DMS79 (cell line): ENCODE results near the gene BUD23.
"Not testable (repeated sequence)": the region's sequence is repeated elsewhere in the genome, so short reads cannot be mapped to it uniquely, and the experiment has no call there.

ENCODE experiments used
- DNase-seq: peaks from one replicate; lab custom pipeline; 2025; lab: John Stamatoyannopoulos, UW

Gene BUD23

DNA sequence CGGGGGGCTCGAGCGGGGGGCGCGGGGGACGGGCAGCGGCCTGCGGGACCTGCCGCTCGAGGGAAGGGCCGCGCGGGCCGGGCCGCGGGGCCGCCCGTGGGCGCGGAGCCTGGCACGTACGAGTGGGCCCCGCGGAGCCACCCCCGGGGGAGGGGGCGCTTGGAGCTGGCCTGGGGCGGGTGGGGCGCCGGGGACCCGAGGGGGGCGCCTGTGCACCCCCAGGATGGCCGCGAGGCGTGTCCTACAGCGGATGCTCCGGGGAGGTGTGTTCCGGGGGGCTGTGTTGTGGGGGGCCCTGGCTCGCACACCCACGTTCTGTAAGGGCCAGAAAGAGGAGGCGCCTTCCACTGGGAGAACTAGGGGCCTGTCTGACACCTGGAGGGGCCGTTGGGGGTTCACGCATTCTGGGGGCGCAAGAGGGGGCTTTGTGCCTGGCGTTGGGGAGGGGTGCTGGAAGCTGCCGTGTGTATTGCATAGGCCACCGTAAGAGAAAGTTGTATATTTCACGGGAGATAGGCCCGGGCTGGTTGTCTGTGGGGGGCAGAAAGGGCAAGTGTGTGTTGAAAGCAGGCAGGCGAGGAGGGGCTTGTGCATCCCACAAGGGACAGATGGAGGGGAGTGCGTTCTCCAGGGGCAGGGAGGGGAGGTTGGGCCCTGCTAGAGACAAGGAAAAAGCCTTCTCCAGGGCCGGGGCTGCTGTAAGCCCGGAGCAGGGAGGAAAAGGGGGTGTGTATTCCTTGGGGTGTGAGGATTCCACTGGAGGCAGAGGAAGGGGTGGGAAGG lies 15.1 kb upstream of the BUD23 start:
- DNase-seq = no peak

- DNase-seq = no peak
Observed at GRCh38 chr7:73668886-73669230, 14.5 kb upstream of the BUD23 start.

GRCh38 chr7:73669288-73669701 lies 14.1 kb upstream of the BUD23 start:
- no peak for DNase-seq

DNA sequence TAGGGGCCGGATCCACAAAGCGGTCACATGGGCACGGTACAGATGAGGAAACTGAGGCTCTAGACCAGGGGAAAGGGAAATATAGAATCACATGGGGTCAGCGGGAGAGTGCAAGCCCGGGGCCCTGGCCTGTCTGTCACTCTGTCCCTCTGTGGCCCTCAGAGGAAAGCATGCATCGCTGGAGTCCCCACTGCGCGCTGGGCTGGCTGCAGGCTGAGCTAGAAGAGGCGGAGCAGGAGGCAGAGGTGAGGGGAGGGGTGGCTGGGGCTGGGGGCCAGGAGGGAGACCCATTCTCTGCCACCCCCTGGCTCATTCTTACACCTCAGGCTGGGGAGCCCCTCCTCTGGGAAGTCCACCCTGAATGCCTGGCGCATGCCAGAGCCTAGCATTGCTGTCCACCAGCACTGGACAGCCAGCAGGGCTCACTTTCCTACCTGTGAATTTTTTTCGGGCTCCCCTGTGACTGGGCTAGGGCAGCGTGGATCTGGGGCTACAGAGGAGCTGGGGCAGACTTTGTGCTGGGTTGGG lies 13.5 kb upstream of the BUD23 start:
- no peak for DNase-seq

GRCh38 chr7:73671322-73671661 lies 12.1 kb upstream of the BUD23 start:
- no peak for DNase-seq

- no peak for DNase-seq
Observed at GRCh38 chr7:73671857-73672445, 11.4 kb upstream of the BUD23 start.

DNA sequence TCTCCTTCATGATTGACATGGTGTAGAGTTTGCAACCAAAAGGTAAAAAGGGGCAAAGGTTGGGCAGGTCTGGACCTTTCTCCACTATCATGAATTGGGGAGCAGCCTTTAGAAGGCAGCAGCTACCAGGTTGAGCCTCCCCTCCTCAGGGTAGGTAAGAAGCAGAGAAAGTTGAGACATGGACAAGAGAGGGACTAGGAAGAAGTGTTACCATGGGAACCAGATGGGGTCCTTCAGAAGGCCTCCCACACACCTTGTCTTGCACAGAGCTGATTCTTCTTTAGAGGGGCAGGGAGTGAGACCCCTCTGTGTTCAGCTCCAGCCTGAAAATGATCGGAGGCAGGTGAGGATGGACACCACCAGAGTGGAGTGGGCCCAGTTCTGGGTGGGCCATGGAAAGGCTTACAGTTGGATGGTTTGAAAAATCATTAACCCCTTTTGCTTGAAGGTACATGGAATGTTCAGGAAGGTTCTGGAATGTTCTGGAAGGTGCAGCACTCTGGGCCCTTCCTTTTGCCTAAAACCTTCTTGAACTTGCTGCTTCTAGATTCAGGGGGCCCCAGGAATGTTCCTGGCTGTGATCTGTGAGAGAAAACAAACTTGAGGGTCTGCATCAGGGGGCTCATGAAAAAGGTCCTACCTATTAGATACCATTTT lies 8.8 kb upstream of the BUD23 start:
- no peak for DNase-seq

DNA sequence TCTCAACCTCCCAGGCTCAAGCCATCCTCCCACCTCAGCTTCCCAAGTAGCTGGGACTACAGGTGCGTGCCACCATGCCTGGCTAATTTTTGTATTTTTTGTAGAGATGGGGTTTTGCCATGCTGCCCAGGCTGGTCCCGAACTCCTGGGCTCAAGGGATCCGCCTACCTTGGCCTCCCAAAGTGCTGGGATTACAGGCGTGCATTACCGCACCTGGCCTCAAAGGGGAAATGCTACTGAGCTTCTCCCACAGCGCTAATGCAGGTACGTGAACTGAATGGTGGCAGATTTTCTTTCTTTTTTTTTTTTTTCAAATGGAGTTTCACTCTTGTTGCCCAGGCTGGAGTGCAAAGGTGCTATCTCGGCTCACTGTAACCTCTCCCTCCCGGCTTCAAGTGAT lies 7.3 kb upstream of the BUD23 start:
- not testable (repeated sequence) for DNase-seq

DNA sequence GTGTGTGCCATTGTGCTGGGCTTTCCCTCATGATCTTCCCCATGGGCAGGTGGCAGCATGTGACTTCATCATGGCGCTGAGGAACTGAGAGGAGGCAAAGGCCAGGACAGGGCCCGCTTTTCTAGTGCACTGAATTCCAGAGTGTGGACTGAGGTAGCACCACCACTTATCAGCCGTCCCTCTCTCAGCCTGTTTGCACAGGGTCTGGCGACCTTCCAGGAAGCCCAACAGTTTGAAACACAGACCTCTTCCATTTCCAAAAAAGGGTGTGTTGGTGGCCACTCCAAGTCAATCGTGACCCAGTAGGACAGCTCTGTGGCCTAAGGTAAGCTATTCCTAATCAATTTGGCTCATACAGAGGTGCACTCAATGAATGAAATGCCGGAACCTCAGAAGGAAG lies 4.5 kb upstream of the BUD23 start:
- no peak for DNase-seq

- DNase-seq = no peak
Observed at GRCh38 chr7:73679709-73680108, 3.7 kb upstream of the BUD23 start.

- DNase-seq = no peak
Observed at GRCh38 chr7:73680501-73680900, 2.9 kb upstream of the BUD23 start.

DNA sequence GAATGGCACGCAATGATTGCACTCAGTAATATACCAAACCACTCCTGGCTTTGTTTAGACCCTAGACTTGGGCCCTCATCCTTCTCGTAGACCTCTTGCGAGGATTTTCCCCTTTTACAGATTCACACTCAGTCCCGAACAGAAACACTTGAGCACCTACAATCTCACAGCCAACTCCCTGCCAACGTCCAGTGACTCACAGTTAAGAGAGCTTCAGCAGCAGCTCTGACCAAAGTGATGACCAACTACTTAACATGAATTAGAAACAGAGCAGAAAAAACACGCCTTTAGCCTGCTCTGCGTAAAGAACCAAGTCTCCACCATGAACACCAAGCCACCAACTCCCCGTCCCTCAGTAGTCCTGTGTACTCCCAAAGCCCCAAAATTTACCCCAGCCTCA lies 2.4 kb upstream of the BUD23 start:
- no peak for DNase-seq

GRCh38 chr7:73682745-73683055 lies 697 bp upstream of the BUD23 start:
- DNase-seq = no peak

GRCh38 chr7:73683788-73684693 lies 644 bp downstream of the BUD23 start:
- no peak for DNase-seq

- no peak for DNase-seq
Observed at GRCh38 chr7:73685311-73685710, 1.9 kb downstream of the BUD23 start.

GRCh38 chr7:73688288-73688687 lies 4.9 kb downstream of the BUD23 start:
- DNase-seq = no peak

- no peak for DNase-seq
Observed at GRCh38 chr7:73690646-73691045, 7.2 kb downstream of the BUD23 start.

GRCh38 chr7:73696372-73696771 lies 13.0 kb downstream of the BUD23 start:
- no peak for DNase-seq

DNA sequence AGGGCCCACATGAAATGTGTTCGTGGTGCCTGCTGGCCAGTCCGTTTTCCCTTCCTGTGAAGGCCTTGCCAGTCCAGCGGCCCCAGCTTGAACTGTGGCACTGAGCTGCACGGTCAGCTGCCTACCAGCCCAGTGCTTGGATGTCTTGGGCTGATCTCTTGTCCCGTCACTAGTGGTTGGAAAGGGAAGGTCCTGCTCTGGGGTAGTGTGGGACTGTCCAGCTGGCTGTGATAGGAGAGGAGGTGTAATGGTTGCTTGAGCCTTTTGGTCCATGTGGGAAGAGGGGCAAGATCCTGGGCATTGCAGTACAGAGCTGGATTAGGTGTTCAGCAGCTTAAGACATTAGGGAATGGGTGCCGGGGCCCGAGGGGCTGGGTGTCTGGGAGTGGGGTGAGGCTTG lies 15.0 kb downstream of the BUD23 start:
- no peak for DNase-seq

DNA sequence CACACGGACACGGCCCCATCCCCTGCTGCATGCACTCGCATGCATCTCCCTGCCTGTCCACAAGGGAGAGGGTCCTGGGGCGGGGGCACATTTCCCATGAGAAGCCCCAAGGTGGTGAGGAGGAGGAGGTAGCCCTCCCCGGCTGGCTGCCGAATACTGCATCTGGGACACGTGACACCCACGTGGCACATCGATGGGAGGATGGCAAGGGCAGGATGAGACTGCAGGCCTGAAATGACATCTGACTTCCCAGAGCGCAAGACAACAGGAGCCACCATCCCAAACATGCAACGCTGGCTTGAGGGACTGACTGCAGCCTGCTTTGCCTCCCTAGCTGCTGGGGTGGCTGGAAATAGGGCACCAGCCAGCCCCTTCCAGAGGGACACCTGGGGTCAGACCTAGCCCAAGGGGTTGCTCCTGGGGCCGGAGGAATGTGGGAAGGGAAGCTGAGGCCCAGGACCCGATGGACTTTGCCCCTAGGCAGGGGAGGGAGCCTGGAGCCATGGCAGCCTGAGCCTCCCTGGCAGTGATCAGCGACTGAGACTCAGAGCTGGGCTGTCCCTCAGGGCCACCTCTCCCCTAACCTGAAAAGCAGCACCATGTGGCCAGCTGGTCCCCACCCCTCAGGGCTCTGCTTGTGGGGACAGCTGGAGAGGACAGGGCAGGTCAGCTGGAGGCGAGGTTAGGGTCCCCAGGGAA lies 16.1 kb downstream of the BUD23 start:
- no peak for DNase-seq

DNA sequence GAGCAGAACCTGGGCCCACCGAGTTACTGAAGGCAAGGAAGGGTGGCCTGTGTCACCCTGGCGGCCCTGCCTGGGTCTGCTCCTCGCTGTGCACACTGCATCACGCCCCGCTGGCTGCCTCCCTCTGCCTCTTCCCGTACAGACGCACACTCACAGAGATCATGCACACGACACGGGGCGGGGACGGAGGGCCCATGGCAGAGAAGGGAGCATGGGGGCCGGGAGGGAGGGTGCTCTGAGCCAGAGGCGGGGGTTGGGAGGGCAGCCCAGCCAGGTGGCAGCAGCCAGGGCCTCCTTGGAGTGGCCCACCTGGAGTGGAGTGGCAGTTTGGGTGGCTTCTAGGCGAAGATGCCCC lies 16.6 kb downstream of the BUD23 start:
- DNase-seq = no peak

GRCh38 chr7:73700581-73701134 lies 17.3 kb downstream of the BUD23 start:
- no peak for DNase-seq
